ENCODE data around the gene TLE3. TPM values are rescaled to one million over a fixed set of nuclear protein-coding genes. Genes with fewer than 3 reads are reported as not detected.

Gene TLE3
- total RNA-seq, 4 donors from 2014 or later = 44.0 to 159 (median 78.8) TPM

GRCh38 chr15:70023769-70024491 lies 73.8 kb downstream of the TLE3 start:
- DNase-seq (ENCODE audit: low spot score) (no peak), ATAC-seq (ENCODE audit: low FRiP score) (peak; percentile 43)
- no peak for TF ChIP-seq CTCF (IDR thresholded peaks at IDR 0.05)

GRCh38 chr15:70023064-70023768 lies 74.5 kb downstream of the TLE3 start:
- ATAC-seq (ENCODE audit: low FRiP score) (no peak), DNase-seq (ENCODE audit: low spot score) (no peak)
- TF ChIP-seq CTCF (IDR thresholded peaks at IDR 0.05) = no peak

- DNase-seq (ENCODE audit: low spot score) (no peak), ATAC-seq (ENCODE audit: low FRiP score) (no peak)
- no peak for TF ChIP-seq CTCF (IDR thresholded peaks at IDR 0.05)
Observed at GRCh38 chr15:70020229-70020628, 77.5 kb downstream of the TLE3 start.

- no peak for TF ChIP-seq CTCF (IDR thresholded peaks at IDR 0.05)
- no peak for ATAC-seq (ENCODE audit: low FRiP score)
- no peak for DNase-seq (ENCODE audit: low spot score)
Observed at GRCh38 chr15:70018646-70019600, 78.8 kb downstream of the TLE3 start.

- no peak for DNase-seq (ENCODE audit: low spot score)
- TF ChIP-seq CTCF (IDR thresholded peaks at IDR 0.05) = no peak
- no peak for ATAC-seq (ENCODE audit: low FRiP score)
Observed at GRCh38 chr15:70017801-70018200, 79.9 kb downstream of the TLE3 start.

GRCh38 chr15:70017025-70017424 lies 80.7 kb downstream of the TLE3 start:
- DNase-seq (ENCODE audit: low spot score) = no peak
- no peak for ATAC-seq (ENCODE audit: low FRiP score)
- TF ChIP-seq CTCF (IDR thresholded peaks at IDR 0.05) = no peak

Measured in omental fat pad (tissue), 4 donors.